Effector CD4-positive, alpha-beta T cell (primary cell): ENCODE measurements around the gene BTN1A1.
"Not testable (repeated sequence)": the region's sequence is repeated elsewhere in the genome, so short reads cannot be mapped to it uniquely, and the experiment has no call there.

Source experiments
- DNase-seq: peaks from one replicate; pipeline ENCODE4 v3.0.0-alpha.2; 2020

Gene BTN1A1

DNA sequence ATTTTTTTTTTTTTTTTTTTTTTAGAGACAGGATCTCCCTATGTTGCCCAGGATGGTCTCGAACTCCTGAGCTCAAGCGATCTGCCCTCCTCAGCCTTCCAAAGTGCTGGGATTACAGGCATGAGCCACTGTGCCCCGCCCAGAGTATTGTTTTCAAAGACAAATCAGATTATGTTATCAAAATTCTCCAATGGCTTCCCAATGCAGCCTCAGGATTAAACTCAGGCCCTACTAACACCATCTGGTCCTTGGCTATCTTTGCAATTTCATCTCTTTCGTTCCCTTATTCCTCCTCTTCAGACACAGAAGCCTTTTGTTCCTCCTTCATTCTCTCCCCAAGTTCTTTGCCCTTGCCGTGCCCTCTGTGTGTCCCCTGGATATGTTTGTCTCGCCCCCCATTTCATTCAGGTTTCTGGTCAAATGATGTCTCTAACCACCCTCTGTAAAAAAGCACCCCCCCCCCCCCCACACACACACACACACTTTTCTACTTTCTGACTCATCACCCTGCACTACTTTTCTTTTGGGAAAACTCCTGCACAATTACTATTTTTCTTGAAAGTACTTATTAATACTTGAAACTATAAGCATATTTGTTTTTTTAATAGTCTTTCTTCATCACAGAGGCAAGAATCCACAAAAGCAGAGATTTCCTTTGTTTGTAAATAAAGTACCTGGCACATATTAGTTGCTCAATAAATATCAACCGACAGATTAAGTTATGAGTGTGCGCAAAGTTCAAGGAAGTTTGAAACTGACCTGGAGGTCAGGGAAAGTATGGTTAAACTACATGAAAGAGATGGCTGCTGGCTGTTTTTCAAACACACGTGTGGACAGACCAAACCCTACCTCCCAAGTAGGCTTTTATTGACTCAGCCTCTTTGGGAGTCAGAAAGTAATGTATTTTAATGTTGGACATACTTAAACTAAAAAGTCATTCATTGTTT lies 16.7 kb downstream of the BTN1A1 start:
- no peak for DNase-seq

DNA sequence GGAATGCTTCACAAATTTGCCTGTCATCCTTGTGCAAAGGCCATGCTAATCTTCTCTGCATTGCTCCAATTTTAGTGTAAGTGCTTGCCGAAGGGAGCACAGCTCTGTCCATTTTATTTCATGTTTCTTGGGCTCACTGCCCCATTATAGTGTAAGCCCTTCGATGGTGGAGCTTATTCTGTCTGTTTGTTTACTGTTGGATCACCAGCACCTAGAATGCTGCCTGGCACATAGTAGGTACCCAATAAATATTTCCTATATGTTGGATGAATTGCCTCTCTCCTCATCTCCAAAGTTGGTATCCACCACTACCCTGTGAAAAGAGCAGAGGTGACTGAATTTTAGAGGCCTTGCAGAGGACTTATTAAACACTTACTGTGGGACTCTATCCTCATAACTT lies 19.3 kb downstream of the BTN1A1 start:
- no peak for DNase-seq

DNA sequence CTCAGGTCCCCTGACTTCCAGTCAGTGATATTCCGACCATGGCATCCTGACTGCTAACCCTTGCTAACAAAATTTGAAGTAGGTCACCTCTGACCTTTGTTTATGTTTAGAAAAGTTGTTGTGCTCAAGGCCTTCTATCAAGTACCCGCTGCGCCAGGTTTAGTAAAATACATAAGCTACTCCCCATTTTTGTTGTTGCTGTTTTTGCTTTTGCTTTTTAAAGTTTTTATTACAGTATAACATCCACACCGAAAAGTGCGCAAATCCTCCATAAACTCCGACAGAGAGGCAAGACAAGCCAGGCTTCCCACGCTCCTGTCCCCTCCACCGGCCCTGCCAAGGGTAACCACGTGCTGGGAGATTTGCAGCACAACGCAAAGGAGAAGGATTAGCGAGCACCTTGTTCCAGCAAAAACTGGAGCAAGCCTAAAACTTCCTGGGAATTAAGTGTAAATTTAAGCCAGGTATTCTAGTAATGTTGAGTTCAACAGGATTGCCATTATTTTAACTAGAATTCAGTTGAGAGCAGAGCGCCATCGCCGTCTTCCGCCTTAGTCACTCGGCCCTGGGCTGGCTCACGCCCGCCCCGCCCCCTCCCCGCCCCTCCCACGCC lies 20.2 kb downstream of the BTN1A1 start:
- DNase-seq = no peak

DNA sequence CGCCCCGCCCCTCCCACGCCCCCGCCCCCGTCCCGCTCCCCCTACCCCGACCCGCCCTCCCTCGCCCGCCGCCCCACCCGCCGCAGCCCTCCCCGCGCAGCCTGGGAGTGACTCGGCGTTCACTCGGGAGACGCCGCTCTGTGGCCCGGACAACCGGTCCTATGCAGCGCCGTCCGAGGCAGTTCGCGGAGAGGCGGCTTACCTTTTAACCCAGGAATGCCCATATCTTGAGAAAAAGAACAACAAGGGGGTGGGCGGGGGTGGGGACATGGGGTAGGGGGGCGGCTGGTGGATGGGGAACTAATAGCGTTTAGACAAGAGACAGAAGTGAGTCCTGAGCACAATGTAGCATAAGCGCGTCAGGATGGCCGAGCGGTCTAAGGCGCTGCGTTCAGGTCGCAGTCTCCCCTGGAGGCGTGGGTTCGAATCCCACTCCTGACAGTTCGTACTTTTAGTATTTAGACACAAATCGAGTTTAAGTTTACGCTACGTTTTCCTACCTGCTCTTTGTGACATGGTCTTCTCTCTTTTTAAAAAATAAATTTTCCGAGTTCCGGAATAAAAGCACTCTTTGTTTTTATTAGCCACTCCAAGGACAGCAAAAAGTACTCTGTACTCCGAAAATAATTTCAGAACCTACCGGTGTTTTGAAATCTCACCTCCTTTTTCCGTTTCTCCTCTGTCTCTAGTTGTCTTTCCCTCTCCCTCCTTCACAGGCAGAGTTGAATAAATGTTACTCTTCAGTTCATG lies 20.9 kb downstream of the BTN1A1 start:
- DNase-seq = peak; percentile 82

DNA sequence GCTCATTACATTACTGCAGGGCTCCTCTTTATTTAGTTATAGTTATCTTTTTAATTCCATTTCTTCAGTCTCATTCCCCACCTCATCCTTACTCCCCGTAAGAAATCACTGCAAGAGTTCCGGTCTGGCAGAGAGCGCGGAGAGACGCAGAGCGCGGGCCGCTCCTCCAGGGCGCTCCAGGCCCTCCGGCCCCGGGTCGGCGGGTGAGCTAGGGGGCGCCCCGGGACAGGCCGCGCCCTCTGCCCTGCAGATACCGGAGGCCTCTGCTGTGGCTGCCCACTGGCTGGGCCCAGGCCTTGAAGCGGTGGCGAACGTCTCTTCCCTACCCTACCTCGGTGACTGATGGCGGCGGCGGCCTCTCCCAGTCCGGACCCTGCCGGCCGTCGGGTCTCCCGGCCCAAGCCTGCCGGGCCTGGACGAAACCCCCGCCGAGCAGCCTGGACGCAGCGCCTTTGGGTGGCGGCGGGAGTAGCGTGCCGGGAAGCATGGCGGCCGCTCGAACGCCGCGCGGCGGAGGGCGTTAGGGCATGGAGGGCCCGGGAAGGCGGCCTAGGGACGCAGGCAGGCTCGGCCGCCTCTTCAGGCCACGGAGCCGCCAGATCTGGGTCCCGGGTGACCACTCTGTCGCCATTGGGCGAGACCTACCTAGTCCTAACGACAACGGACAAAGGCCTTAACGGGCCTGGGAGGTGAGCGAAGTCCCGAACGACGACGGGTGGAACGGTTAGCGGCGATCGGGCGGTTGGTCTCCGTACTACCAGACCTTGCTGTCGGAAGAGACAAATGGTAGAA lies 21.7 kb downstream of the BTN1A1 start:
- DNase-seq = peak; percentile 46

DNA sequence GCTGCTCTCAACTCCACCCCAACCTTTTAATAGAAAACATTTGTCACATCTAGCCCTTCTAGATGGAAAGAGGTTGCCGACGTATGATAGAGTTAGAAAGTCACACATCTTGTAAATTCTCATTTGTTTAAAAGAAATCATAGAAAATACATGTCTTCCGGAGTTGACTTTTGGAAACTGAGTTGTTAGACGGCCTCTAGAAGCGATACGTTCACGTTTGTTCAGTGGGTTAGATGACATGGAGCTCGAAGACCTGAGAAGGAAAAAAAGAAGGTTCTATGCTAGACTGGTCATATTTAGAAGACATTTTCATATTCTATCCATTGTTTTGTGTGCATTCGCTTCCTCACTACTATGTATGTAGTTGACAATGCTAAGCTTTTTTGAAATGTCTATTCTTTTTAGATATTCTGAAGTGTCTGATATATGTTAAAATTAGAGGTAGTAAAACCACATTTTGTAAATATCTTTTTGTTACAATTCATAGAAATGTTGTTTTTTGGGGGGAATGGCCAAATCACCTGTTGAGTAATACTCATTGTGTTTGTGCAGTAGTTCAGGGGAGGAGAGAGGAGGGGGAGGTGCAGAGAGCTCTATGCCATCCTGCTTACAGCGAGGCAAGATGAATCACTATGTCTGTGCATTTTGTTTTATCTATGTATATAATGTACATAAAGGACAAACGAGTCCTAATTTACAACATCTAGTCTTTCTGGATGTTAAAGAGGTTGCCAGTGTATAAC lies 22.6 kb downstream of the BTN1A1 start:
- not testable (repeated sequence) for DNase-seq

DNA sequence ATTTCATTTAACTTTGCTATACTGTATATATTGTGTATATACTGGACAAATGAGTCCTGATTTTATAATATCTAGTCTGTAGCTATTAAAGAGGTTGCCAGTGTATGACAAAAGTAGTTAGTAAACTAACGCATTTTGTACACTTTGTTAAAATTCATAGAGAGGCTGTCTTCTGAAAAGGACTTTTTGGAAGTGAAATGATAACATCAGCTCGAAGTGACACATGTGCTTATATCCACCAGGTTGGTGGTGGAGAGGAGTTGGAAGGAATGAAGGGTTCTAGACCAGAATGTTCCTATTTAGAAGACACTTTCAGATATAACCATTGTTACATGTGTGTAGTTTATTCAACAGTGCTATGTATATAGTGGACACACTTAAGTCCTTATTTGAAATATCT lies 24.2 kb downstream of the BTN1A1 start:
- not testable (repeated sequence) for DNase-seq

DNA sequence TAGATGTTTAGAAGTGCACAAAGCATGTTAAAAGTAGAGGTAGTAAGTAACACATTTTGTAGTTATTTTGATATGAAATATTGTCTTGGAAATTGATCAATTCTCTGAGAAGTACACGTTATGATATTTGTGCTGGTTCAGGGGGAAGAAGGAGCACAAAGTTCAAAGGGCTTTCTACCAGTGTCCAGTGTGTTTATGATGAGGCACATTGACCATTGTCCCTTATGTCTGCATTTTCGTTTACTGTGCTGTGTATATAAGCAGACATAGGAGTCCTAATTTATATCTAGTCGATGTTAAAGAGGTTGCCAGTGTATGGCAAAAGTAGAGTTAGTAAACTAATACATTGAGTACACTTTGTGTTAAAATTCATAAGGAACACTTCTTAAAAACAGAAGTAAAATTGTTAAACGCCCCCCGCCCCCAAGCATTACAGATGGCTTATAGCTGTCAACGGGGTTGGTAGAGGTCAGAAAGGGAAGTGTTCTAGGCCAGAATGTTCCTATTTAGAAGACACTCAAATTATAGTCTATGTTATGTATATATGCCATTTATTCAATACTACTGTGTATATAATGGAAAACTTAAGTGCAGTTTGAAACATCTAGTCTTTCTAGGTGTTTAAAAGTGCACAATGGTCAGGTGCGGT lies 24.7 kb downstream of the BTN1A1 start:
- DNase-seq = no peak

DNA sequence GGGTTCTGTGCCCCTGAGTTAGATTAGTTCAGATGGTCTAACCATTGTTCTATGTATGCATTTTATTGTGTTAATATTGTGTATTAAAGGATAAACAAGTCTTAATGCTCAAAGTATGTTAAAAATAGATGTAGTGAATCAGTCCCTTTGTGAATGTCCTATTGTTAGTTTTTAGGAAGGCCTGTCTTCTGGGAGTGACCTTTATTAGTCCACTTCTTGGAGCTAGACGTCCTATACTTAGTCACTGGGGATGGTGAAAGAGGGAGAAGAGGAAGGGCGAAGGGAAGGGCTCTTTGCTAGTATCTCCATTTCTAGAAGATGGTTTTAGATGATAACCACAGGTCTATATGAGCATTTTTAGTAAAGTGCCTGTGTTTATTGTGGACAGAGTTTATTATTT lies 25.7 kb downstream of the BTN1A1 start:
- no peak for DNase-seq

DNA sequence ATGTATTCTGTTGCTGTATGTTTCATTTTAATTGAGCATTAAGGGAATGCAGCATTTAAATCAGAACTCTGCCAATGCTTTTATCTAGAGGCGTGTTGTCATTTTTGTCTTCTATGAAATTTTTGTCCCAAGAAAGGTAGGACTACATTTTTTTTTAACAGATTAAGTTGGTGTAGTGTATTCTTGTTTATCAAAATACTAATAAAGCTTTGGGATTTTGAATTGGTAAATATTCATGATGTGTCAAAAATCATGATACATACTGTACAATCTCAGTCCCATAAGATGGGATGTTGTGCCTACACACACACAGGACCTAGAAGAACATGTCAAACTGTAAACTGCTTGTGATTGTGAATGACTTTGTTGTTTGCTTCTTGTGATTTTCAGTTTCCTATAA lies 26.8 kb downstream of the BTN1A1 start:
- DNase-seq = no peak

DNA sequence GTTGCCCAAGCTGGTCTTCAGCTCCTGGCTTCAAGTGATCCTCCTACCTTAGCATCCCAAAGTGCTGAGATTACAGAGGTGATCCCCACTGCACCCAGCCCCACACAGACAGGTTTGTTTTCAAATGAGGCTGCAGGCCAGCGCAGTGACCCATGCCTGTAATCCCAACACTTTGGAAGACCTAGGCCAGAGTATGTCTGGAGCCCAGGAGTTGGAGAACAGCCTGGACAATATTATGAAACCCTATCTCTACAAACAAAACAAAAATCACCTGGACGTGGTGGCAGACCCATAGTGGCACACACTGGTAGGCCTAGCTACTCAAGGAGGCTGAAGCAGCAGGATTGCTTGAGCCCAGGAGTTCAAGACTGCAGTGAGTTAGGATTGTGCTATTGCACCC lies 30.1 kb downstream of the BTN1A1 start:
- no peak for DNase-seq

DNA sequence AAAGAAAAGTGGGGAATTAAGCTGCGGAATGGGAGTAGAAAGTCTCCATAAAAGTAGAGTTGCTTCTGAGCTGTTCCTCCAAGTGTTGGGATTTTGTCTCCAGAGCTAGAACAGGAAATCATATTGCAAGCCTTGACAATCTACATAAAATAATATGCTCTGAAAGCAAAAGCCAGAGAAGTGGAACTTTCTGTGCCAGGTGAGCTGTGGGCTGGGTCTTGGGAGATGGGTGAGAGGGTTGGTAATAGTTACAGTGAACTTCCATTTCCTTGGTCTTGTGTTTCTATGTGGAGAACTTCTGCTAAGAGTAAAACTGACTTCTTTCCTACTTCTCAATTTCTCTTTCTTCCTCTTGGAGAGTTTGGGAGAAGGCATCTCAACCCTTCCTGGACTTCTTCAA lies 31.8 kb downstream of the BTN1A1 start:
- no peak for DNase-seq

DNA sequence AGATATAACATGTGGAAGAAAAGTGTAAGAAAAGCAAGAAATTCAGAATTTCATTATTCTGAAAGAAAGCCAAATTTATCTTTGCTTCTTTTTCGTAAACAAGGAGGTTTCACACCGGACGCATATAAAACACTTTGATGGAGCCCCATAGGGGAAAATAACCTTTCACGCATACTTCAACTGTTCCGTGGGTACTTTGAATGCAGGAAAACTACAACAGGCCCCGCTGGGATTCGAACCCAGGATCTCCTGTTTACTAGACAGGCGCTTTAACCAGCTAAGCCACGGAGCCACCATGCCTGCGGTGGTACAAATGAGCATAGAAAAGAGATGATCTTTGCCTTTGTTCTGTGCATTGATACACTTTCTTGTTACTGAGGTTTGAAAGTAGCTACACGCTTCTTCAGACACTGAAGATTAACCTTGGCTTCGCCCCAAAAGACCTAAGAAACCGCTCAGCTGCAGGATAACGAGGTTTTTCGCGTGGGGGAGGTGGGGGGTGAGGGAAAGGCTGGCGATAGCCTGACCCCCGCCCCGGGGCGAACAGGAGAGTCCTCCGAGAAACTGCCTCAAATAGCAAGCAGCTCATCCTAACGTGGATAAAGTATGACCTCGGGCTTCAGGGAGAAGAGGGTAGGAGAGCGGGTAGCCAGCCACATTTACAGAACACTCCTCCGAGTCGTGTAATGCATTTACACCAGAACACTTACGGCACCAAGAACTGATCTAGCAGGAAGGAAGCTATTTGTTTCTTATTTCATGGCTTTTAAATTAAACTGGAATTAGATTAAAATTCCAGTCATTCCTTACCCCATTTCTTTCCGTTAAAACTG lies 32.8 kb downstream of the BTN1A1 start:
- DNase-seq = peak; percentile 78

DNA sequence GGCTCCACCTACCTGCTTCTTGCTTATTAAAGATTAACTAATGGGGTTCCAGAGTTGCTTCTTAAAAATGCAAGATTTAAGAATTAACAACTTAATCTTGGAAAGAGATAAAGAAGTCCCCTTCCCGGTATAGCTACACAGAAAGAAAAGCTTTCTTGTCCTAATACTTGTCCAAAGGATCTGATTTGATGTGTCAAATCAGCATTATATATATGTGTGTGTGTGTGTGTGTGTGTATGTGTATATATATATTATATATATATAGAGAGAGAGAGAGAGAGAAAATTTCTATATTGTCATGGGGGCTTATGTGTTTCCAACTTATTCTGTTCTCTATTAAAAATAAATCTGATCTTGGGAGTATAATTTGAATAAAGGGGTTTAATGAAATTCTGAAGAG lies 33.4 kb downstream of the BTN1A1 start:
- DNase-seq = no peak

DNA sequence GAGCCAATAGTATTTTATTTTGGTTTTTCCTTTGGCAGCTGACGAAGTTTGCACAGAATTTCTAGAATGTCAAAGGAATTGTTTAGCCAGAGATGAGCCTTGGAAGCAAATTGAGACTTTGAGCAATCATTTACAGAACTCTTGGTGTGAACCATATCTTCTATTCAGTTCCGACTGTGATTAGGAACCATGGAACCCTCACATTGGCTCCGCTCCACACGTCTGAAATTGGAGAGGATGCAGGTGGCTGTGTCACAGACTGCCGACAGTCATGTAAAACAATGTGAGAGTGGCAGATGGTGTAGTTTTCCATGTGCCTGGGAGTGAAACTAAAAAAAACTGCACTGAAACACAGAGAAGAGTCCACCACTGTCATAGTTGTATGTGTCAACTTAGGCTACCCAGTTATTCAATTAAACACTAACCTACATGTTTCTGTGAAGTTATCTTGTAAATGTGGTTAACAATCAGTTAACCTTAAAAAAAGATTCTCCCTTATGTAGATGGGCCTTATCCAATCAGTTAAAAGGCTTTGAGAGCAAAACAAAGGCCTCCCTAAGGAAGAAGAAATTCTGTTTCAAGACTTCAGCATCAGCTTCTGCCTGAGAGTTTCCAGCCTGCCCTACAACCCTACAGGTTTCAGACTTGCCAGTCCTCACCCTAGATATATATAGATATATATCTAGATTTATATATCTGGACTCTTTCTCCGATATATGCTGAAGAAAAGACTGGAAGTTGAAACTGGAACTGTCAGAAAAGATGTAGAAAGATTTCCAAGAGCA lies 34.8 kb downstream of the BTN1A1 start:
- DNase-seq = no peak

DNA sequence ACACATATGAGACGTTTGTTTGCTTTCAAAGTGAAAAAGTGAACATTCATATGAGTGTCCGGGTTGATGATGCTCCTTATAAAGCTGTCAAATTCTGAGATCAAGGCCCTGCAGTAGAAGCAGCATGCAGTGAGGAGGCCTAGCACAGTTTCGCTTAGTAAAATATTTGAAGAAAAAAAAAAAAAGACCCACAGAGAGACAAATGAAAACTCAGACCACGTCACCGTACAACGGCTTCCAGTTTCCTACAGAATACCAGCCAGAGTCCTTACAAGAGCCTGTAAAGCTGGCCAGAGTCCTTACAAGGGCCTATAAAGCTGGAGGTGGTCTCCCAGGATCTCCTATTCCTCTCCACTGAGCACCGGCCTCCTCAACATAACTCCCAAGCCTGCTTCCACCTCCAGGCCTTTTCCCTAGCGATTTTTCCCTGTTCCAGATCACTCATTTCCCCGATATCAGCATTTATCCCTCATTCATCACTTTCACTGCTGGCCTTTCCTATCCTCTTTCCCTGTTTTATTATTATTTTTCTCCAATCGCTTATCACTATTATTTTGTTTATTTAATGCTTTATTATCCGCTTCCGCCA lies 36.6 kb downstream of the BTN1A1 start:
- peak; percentile 16 for DNase-seq

DNA sequence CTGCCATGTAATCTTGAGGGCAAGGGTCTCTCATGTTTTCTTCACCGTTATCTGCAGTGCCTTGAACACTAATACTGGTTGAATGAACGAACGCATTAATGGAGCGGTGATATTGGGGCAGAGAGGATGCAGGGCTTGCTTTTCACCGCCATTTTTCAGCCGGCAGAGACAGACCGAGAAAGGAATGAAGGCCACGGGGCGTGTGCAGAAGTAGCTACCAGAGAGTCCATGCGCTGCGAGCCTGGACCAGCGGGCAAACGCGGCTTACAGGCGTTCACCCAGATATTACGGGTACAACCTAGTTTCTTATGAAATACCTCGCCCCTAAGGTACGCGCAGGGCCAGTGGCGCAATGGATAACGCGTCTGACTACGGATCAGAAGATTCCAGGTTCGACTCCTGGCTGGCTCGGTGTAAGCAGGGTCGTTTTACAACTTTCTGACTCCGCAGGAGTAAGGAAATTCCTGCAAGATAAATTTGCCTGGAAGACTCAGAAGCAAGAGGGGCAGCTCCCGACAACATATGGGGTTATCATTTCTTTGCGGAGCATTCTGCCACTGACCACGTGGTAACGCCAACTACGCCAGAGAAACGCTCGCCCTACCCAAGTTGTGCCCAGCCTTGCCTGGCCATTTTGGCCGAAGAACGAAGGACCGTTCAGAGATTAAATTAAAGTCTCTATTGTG lies 37.2 kb downstream of the BTN1A1 start:
- DNase-seq = peak; percentile 77

DNA sequence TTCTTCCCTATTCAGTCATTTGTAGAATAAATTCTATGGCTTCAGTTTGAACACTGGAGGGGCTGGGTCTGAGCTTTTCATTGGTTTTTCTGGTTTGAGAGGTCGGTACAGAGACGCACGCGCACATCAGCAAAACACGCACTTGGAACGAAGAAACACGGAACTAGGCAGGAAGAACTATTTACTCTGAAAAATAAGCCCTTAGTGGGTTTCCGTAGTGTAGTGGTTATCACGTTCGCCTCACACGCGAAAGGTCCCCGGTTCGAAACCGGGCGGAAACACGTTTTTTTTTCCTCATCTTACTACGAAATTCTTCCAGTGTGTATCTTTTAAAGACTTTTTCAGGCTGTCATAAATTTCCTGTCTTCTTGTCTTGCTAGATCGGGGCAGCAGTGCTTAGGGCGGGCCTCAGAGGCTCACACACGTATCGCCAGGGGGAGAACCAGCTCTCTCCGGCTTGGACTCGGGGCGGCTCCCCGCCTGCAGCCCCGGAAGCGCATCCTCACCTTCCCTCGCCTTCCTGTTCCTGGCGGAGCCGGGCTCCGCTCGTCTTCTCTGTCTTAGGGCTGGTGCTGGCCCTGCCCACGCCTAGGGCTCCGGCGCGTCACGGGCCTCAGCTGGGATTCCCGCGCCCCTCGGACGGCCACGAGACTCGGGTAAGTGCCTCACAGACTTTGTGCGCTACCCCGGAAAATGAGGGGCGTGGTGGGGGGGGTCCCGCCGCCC lies 37.9 kb downstream of the BTN1A1 start, which contains the start of gene HMGN4:
TSS of gene HMGN4 (plus strand) at position 521 of the 726 bp plus-strand sequence. CDS start 6,841 bp downstream, outside the sequence.
- peak; percentile 76 for DNase-seq
